GM10266 (cell line): ENCODE data around the gene C22orf23.

Experiments used
- DNase-seq: peaks from one replicate; pipeline ENCODE4 v3.0.0; 2012; ENCODE audit errors: extremely low spot score
- TF ChIP-seq, protein P1 (sequence below): IDR thresholded peaks from 2 replicates; pipeline ENCODE4 v1.5.1; 2012; ENCODE audit warnings: mild to moderate bottlenecking, low read depth; ENCODE audit not compliant: control insufficient read depth, insufficient read depth; ENCODE audit errors: missing control alignments

Gene C22orf23

GRCh38 chr22:37931893-37932389 lies 21.5 kb downstream of the C22orf23 start:
- DNase-seq, result no peak
- TF ChIP-seq, protein P1, sequence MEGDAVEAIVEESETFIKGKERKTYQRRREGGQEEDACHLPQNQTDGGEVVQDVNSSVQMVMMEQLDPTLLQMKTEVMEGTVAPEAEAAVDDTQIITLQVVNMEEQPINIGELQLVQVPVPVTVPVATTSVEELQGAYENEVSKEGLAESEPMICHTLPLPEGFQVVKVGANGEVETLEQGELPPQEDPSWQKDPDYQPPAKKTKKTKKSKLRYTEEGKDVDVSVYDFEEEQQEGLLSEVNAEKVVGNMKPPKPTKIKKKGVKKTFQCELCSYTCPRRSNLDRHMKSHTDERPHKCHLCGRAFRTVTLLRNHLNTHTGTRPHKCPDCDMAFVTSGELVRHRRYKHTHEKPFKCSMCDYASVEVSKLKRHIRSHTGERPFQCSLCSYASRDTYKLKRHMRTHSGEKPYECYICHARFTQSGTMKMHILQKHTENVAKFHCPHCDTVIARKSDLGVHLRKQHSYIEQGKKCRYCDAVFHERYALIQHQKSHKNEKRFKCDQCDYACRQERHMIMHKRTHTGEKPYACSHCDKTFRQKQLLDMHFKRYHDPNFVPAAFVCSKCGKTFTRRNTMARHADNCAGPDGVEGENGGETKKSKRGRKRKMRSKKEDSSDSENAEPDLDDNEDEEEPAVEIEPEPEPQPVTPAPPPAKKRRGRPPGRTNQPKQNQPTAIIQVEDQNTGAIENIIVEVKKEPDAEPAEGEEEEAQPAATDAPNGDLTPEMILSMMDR, result no peak

GRCh38 chr22:37930952-37931440 lies 22.4 kb downstream of the C22orf23 start:
- TF ChIP-seq, protein P1, result no peak

GRCh38 chr22:37930270-37930951 lies 23.0 kb downstream of the C22orf23 start:
- DNase-seq, result peak; percentile 55
- TF ChIP-seq, protein P1, result peak; percentile 35

More at GRCh38 chr22:37930952-37931440, 22.4 kb downstream of the C22orf23 start:
- DNase-seq, result no peak

DNA sequence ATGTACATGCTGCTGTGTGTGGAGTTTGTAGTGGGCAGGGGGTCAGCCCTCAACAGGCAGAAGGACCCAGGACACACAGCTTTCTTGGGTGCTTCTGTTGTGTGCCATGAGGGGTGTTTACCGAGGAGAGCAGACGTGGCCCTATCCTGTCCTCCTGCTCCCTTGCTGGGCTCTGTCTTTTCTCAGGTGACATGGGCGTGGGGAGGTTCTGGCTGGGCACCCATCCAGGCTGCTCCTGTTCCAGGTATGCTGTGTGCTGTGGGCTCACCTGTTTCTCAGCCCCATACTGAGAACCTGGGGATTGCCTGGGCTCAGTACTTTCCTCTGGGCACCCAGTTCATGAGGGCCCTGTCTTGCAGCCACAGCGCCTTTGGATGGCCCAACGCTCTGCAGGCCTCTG lies 24.0 kb downstream of the C22orf23 start:
- TF ChIP-seq, protein P1, result no peak
- no peak for DNase-seq

DNA sequence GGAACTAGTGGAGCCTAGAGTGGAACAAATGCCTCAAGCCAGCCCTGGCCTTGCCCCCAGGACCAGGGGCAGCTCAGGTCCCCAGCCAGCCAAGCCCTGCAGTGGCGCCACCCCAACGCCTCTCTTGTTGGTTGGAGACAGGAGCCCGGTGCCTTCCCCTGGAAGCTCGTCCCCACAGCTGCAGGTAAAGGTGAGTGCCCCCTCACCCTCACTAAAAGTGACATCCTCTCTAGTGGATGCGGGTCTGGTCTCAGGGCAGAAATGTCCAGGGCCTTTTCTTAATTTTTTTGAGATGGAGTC lies 25.8 kb downstream of the C22orf23 start:
- DNase-seq, result no peak
- TF ChIP-seq, protein P1, result no peak

- TF ChIP-seq, protein P1, result no peak
- no peak for DNase-seq
Measured at GRCh38 chr22:37926771-37927636, 26.4 kb downstream of the C22orf23 start.
